Head of caudate nucleus (tissue), 42 donors: ENCODE data around the gene ZNF57.

Experiments
- DNase-seq, 42 donors: peaks; one replicate each; pipeline versions ENCODE4 v3.0.0 to v3.0.0-alpha.2; 2020 to 2021; ENCODE audit warnings: mixed read lengths in 7 of 42
- intact Hi-C: fragments of 100-400 bp; cut with DNase I; formaldehyde crosslinking; loops from one replicate; pipeline ENCODE4 v1.15.0; 2022

The ZNF57 gene

GRCh38 chr19:2900296-2901252 is at the start of gene ZNF57:
Gene ZNF57 (plus strand): TSS chr19:2900928. CDS start chr19:2901046, 118 bp downstream.
- peak; percentile 100 for DNase-seq
- intact Hi-C loops: no loop called here

DNA sequence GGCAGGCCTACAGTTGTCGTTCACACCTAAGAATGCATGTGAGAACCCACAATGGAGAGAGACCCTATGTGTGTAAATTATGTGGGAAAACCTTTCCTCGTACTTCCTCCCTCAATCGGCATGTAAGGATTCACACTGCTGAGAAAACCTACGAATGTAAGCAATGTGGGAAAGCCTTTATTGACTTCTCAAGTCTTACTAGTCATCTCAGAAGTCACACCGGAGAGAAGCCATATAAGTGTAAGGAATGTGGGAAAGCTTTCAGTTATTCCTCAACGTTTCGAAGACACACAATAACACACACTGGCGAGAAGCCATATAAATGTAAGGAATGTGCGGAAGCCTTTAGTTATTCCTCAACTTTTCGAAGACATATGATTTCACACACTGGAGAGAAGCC is 48.1 kb upstream of the ZNF57 start:
- no peak for DNase-seq
- intact Hi-C loops: no loop called here

GRCh38 chr19:2853015-2853606 is 47.6 kb upstream of the ZNF57 start:
- intact Hi-C loops: no loop called here

GRCh38 chr19:2854849-2855248 is 45.9 kb upstream of the ZNF57 start:
- DNase-seq: no peak
- intact Hi-C loops: no loop called here

More at GRCh38 chr19:2853015-2853606, 47.6 kb upstream of the ZNF57 start:
- no peak for DNase-seq

DNA sequence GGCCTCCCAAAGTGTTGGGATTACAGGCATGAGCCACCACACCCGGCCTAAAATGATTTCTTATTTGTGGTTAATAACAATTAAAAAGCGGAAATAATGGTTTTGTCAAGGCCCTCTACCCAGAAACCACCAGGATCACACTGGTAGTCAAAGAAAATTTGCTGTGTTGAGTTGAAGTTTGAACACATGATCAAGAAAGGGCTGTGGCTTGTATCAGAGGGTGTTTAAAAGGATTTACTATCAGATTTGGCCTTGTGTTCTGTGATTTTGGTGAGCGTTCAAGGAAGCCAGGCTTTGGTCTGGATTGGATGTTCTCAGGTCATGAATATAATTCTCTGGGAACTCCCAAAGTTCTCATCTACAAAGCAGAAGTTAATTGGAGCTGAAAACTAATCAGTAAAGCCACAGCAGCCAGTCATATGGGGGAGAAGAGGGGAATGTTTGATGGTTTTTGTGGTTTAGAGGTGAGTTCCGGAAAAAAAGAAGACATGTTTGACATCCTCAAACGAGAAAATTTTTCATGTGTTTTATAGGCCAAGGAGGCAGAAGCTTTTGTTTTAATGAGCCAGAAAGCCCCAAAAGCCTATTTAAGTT is 44.2 kb upstream of the ZNF57 start:
- no peak for DNase-seq
- intact Hi-C loops: no loop called here

- DNase-seq: no peak
- intact Hi-C loops: no loop called here
These were observed 41.9 kb upstream of the ZNF57 start for GRCh38 chr19:2858864-2859263.

DNA sequence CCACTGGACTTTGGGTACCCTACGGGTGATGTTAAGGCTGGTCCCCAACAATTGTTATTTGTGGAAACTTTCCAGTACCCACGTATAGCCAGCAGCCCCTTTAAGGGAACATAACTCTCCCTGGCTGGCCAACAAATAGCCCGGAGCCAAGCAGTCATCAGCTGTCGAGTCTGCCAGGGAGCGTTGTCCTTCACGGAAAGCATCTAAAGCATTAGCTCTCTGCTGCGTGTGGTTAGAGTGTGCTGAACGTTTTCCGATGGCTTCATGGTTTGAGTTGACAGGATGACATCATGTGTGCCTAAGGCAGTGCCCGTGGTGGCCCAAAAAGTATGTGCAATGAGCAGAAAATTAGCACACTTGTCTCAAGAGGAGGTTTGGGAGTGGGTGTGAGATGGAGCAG is 36.9 kb upstream of the ZNF57 start:
- no peak for DNase-seq
- intact Hi-C loops: no loop called here

GRCh38 chr19:2865334-2866100 is 35.2 kb upstream of the ZNF57 start:
- intact Hi-C loops: no loop called here
- no peak for DNase-seq

DNA sequence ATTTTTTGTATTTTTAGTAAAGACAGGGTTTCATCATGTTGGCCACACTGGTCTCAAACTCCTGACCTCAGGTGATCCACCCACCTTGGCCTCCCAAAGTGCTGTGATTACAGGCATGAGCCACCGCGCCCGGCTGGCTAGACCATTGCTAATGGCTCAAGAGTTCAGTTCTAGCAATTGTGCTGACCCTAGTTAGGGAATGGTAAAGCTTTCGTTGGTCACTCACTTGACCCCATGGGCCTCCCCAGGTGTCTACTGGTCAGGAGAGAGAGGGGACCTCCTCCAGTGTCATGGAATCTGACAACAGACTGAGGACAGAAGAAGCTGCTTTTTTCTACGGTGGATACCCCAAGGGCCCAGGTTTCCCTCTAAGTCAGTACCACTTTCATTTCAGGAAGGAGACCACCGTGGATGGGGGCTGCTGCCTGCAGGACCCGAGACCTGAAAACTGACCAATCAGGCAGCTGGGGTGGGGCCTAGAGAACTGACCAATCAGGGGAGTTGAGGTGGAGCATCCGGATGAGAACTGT is 34.2 kb upstream of the ZNF57 start:
- no peak for DNase-seq
- intact Hi-C loops: no loop called here

DNA sequence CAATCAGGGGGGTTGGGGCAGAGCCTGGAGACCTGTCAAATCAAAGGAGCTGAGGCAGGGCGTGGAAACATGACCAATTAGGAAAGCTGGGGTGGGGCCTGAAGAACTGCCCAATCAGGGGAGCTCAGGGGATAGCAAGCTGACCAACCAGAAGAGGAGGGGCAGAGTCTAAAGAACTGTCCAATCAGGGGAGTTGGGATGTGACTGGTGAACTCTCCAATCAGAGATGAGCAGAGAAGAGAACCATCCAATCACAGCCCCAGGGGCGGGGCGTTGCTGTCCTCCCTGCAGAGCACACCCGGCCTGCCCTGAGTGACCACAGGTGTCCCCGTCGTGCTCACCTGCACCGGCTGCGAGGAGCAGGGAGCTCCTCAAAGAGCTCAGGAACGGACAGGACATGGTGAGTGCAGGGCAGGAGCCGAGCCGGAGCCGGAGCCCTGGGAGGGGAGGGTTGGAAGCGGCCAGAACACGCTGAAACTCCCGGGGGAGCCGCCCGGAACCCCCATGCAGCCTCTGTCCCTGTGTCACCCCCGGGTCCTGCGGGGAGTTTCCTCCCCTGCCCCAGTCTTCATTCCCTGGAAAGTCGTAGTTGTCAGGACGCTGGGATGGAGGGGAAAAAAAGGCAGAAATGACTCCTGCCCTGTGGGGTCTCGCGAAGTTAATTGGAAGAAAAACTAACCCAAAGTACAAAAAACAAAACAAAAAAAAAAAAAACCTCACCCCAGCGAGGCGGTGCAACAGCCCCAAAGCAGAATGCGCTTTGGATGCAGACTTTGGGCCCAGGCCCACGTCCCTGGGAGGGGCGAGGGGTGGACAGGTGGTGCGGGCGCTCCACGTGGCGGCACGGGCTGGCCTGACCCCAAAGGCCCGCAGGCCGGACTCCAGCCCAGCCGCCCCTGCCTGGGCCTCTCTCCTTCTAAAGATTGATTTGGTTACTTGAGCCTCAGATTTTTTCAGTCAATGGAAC is 33.4 kb upstream of the ZNF57 start, which contains the start of gene ZNF556:
ZNF556 (plus strand) TSS at position 311 of the 967 bp plus-strand sequence; CDS start at position 398, 87 bp downstream.
- peak in 34 of 42 donors; percentile 7 to 64 (median 31) for DNase-seq
- intact Hi-C loops: no loop called here

GRCh38 chr19:2869618-2870017 is 31.1 kb upstream of the ZNF57 start:
- no peak for DNase-seq
- intact Hi-C loops: loop anchor here (5.0 kb wide), 1 partner anchor 222 kb away; no protein-coding TSS in a partner anchor

DNA sequence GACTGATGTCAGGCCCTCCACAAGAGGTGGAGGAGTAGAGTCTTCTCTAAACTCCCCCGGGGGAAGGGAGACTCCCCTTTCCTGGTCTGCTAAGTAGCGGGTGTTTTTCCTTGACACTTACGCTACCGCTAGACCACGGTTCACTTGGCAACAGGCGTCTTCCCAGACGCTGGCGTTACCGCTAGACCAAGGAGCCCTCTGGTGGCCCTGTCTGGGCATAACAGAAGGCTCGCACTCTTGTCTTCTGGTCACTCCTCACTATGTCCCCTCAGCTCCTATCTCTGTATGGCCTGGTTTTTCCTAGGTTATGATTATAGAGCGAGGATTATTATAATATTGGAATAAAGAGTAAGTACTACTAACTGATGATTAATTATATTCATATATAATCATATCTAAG is 28.6 kb upstream of the ZNF57 start:
- DNase-seq: peak in 11 of 42 donors; percentile 5 to 62 (median 24)
- intact Hi-C loops: loop anchor here (5.0 kb wide), 1 partner anchor 225 kb away; no protein-coding TSS in a partner anchor

DNA sequence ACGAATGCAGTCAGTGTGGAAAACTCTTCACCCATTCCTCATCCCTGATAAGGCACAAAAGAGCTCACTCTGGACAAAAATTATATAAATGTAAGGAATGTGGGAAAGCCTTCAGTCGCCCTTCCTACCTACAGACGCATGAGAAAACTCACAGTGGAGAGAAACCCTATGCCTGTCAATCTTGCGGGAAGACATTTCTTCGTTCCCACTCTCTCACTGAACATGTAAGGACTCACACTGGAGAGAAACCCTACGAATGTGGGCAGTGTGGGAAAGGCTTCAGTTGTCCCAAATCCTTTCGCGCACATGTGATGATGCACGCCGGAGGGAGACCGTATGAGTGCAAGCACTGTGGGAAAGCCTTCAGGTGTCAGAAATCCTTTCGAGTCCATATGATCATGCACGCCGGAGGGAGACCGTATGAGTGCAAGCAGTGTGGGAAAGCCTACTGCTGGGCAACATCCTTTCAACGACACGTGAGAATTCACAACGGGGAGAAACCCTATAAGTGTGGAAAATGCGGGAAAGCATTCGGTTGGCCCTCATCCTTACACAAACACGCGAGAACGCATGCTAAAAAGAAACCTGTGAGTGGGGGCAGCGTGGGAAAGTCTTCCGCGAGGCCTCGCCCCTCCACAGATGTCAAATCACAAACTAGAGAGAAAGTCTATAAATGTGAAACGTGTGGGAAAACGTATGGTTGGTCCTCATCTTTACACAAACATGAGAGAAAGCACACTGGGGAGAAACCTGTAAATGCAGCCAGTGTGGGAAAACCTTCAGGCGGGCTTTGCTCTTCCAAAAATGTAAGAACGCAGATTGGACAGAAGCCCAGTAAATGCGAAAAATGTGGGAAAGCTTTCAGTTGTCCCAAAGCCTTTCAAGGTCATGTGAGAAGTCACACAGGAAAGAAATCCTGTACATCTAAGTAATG is 23.1 kb upstream of the ZNF57 start:
- intact Hi-C loops: no loop called here
- DNase-seq: no peak

DNA sequence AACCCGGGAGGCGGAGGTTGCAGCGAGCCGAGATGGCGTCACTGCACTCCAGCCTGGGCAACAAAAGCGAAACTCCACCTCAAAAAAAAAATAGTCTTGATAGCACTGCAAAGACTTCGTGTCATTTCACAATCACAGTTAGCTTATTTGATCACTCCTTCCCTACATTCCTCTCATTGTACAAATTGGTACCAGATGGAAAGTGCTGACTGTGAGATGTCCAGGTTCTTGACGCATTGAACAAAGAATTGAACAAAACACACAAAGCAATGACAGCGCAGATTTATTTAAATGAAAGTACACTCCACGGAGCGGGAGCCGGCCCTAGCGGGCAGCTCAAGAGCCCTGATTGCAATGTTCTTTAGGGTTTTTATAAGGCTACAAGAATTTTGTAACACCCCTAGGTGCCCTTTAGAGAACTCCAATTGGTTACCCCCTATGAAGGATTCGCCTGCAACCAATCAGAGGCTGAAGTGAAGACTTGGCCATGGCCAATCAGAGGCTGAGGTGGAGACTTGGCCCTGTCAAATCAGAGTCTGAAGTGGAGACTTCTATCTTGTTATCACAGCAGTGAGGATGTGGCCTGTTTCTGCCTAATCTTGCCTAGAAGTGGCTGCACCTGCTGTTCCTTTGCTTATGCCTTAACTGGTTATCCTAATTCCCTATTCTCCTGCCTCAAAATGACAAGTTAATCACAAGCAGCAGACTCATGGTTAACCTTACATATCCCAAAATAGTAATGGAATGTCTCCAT is 16.9 kb upstream of the ZNF57 start:
- intact Hi-C loops: no loop called here
- peak in 1 of 42 donors; percentile 14 for DNase-seq

- no peak for DNase-seq
- intact Hi-C loops: no loop called here
These were observed 15.0 kb upstream of the ZNF57 start for GRCh38 chr19:2885736-2886135.

DNA sequence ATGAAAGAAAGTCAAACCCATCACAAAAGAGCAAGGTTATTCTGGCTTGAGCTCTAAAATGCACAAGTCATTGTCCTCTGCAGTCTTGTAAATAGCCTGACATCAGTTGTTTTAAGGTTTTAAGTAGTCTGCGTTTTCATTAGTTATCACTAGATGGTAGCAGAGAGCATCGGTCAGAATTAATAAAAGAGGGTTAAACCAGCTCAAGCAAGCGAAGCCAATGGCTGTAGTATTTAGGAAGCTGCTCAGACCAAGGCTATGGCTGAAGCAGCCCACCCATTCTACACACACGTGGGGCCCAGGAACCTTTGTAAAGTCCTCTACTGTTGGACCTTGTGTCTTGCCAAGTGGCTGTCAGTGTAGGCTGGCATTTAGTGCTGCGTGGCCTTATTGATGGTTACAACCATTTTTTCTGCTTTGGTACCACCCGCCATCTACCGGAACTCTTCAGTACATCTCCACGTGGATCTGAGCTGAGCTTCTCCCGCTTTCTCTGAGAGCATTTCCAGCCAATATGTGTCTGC is 13.3 kb upstream of the ZNF57 start:
- intact Hi-C loops: no loop called here
- DNase-seq: peak in 28 of 42 donors; percentile 8 to 64 (median 26)
